WERI-Rb-1 (cell line): ENCODE results near the gene PTTG2.

Experiments
- DNase-seq: peaks from one replicate; pipeline ENCODE4 v3.0.0-alpha.2; 2020
- H3K27ac ChIP-seq: fragments of 250-450 bp; sonication (Bioruptor Pico); 2 replicates; pipeline ENCODE4 v1.5.1; 2020; ENCODE audit warnings: mild to moderate bottlenecking, moderate library complexity
- H3K27me3 ChIP-seq: fragments of 250-450 bp; sonication (Bioruptor Pico); 2 replicates; pipeline ENCODE4 v1.5.1; 2021; ENCODE audit warnings: mild to moderate bottlenecking, low read depth, moderate library complexity; ENCODE audit not compliant: insufficient read depth, severe bottlenecking
- H3K36me3 ChIP-seq: fragments of 250-450 bp; sonication (Bioruptor Pico); 2 replicates; pipeline ENCODE4 v1.5.1; 2020; ENCODE audit warnings: mild to moderate bottlenecking, moderate library complexity
- H3K4me3 ChIP-seq: 2 replicates; pipeline ENCODE4 v1.5.1; 2011; ENCODE audit warnings: low read depth, mild to moderate bottlenecking, control low read depth, low read length
- H3K9me3 ChIP-seq: fragments of 250-450 bp; sonication (Bioruptor Pico); 2 replicates; pipeline ENCODE4 v1.5.1; 2021; ENCODE audit warnings: mild to moderate bottlenecking, moderate library complexity; ENCODE audit not compliant: severe bottlenecking
- TF ChIP-seq, protein P1 (sequence below): IDR thresholded peaks from 2 replicates; pipeline ENCODE4 v1.5.1; 2011; ENCODE audit warnings: low read depth, mild to moderate bottlenecking, control low read depth, inconsistent platforms, low read length

The PTTG2 gene

DNA sequence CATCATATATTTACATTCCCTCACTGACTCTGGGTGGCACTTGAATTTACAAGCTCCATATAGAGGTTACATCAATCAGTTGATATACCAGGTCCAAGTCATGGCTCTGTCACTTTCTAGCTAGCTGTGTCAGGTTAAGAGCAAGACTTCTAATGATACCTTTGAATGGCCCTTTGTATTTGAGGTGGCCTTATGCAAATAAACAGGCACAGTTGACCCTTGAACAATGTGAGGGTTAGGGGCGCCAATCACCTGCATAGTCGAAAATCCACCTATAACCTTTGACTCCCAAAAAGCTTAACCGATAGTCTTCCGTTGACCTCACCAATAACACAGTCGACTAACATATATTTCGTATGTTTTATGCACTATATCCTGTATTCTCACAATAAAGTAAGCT lies 1.3 kb upstream of the PTTG2 start:
- Histone ChIP-seq H3K4me3 (no peak overlapping the region), H3K27me3 (no peaks in the 10 kb centered on the region), H3K36me3 (no peaks in the 10 kb centered on the region; the same call in 1 of the 2 replicates), H3K9me3 (no peaks in the 10 kb centered on the region), H3K27ac (no peak overlapping the region)
- TF ChIP-seq, protein P1, sequence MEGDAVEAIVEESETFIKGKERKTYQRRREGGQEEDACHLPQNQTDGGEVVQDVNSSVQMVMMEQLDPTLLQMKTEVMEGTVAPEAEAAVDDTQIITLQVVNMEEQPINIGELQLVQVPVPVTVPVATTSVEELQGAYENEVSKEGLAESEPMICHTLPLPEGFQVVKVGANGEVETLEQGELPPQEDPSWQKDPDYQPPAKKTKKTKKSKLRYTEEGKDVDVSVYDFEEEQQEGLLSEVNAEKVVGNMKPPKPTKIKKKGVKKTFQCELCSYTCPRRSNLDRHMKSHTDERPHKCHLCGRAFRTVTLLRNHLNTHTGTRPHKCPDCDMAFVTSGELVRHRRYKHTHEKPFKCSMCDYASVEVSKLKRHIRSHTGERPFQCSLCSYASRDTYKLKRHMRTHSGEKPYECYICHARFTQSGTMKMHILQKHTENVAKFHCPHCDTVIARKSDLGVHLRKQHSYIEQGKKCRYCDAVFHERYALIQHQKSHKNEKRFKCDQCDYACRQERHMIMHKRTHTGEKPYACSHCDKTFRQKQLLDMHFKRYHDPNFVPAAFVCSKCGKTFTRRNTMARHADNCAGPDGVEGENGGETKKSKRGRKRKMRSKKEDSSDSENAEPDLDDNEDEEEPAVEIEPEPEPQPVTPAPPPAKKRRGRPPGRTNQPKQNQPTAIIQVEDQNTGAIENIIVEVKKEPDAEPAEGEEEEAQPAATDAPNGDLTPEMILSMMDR: no peak
- DNase-seq: no peak

DNA sequence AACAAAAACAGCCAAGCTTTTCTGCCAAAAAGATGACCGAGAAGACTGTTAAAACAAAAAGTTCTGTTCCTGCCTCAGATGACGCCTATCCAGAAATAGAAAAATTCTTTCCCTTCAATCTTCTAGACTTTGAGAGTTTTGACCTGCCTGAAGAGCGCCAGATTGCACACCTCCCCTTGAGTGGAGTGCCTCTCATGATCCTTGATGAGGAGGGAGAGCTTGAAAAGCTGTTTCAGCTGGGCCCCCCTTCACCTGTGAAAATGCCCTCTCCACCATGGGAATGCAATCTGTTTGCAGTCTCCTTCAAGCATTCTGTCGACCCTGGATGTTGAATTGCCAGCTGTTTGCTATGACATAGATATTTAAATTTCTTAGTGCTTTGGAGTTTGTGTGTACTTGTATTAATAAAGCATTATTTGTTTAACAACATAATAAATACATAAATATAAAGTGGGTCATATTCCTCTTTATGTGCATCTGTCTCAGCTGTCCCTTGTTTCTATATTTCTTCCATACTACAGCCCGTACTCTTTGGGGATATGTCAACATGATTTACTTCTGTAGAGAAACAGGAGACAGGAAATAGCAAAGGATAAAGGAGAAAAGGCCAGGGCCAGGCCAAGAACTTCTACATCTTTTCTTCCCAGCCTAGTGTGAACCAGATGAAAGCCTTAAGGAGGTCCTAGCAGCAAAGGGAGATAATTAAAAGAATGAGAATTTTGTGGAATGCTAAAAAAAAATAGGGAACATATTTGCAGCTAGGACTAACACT lies 667 bp downstream of the PTTG2 start:
- no peak for DNase-seq
- Histone ChIP-seq H3K9me3 (no peaks in the 10 kb centered on the region), H3K27me3 (no peaks in the 10 kb centered on the region), H3K27ac (no peak overlapping the region), H3K36me3 (no peaks in the 10 kb centered on the region; the same call in 1 of the 2 replicates), H3K4me3 (no peak overlapping the region)
- TF ChIP-seq, protein P1: no peak

DNA sequence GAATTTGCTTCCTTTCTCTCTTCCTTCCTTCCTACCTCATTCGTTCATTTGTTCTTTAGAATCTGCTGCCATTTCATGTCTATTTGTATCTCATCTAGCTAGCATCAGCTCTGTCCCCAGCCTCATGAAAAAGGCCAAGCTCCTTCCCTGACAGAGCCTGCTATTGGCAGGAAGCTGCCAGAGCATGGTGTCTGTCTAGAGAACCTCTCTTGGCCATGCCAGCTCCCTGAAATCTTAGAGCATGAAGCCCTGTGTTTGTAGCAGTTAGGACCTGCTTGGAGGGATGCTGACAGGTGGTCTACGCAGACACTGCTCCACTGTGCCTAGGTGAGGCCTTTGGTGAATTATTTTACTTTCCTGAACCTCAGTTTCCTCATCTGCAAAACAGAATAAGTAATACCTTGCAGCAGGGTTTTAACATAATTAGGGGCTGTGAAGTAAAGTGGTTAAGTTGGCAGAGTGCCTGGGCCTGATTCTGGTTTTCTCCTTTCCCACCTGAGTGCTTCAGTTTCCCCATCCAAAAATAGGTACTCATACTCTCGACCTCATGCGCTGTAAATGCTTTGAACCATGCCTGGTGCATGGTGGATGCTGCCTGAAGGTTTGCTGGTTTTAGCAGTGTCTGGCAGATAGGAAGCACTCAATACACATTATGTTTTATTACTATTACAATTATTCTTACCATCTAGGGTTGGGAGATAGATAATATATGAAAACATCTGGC lies 4.7 kb downstream of the PTTG2 start:
- no peak overlapping the region for H3K27ac ChIP-seq
- no peaks in the 10 kb centered on the region for H3K36me3 ChIP-seq
- no peaks in the 10 kb centered on the region for H3K27me3 ChIP-seq
- TF ChIP-seq, protein P1: no peak
- DNase-seq: no peak
- H3K9me3 ChIP-seq: no peaks in the 10 kb centered on the region
- no peak overlapping the region for H3K4me3 ChIP-seq

DNA sequence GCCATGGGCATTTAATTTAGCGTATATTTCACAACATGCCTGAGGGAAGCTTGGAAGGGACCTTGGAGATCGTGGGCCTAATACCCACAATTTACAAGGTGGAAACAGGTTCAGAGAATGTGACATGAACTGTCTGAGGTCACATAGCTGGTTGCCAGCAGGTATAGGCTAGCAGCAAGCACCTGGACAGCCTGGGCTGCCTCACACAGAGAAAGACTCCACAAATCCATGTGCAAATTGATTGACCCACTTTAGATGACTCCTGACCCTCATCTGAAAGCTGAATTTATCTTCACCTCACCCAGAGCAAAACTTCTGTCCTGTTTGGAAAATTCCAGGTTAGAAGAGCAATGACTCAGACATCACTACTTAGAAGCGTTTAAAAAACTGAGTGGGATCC lies 5.8 kb downstream of the PTTG2 start:
- DNase-seq: no peak
- H3K27me3 ChIP-seq: no peaks in the 10 kb centered on the region
- no peaks in the 10 kb centered on the region for H3K9me3 ChIP-seq
- TF ChIP-seq, protein P1: no peak
- no peak overlapping the region for H3K4me3 ChIP-seq
- H3K36me3 ChIP-seq: no peaks in the 10 kb centered on the region
- H3K27ac ChIP-seq: no peak overlapping the region

DNA sequence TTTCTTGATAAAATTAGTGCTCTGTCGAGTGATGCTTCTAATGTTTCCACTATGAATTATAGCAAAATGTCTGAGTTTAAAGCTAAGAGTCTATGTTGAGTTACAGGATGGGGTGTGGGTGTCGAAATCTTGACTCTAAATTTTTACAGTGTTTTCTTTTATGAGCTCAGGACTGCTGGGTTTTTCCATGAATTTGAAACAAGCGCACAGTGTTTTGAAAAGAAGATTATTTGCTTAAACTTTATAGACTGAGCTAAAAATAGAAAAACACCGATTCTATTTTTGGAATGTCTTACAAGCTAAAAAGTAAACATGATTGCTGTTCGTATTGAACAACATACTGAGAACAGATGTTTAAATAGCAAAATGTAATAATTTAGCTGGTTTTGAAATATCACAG lies 7.5 kb downstream of the PTTG2 start:
- Histone ChIP-seq H3K9me3 (no peaks in the 10 kb centered on the region), H3K36me3 (no peaks in the 10 kb centered on the region), H3K4me3 (no peak overlapping the region), H3K27me3 (no peaks in the 10 kb centered on the region), H3K27ac (no peak overlapping the region)
- DNase-seq: no peak
- TF ChIP-seq, protein P1: no peak
